Cerebellar nuclear complex (tissue), 1 donor: ENCODE results near the gene CST9.
"Not testable (repeated sequence)": the region's sequence is repeated elsewhere in the genome, so short reads cannot be mapped to it uniquely, and the experiment has no call there.

Experiments
- DNase-seq, 2 experiments: peaks; one replicate each; lab custom pipeline; 2025; lab: John Stamatoyannopoulos, UW

The CST9 gene

DNA sequence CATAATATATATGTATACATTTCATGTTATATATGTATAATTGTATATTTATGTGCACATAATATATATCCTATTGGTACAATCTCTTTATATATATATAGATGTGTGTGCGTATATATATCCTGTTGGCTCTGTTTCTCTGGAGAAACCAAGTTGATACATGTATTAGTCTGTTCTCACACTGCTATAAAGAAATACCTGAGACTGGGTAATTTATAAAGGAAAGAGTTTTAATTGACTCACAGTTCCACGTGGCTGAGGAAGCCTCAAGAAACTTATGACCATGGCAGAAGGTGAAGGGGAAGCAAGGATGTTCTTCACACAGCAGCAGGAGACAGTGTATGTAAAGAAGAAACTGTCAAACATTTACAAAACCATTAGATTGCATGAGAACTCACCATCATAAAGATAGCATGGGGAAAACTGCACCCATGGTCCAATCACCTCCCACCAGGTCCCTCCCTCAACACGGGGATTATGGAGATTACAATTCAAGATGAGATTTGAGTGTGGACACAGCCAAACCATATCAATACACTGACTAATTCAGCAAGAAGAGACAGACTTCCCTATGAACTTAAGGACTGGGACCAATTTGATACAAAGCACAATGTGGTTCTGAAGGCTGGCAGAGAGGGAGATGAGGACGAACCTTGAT lies 18.1 kb upstream of the CST9 start:
- DNase-seq: no peak

DNA sequence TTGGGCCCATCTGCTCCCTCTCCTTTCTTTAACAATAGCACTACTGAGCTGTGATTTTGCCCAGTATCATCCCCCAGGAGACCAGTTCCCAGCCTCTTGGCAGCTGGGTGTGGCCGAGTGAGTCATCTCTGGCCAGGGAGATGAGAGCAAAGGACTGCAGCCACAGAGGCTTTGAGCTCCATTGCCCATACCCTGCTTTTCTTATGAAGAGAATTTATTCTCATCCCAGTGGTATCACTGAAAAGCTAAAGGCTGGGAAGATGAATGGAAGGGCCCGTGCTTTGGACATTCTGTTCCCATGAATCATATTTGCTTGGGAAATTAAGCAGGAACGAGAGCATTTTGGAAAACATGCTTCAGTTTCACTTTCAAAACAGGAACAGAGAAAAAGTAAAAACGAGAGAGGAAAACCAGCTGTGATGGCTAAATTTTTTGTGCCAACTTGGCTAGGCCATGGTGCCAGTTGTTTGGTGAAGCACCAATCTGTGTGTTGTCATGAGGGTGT lies 17.2 kb upstream of the CST9 start:
- no peak for DNase-seq

DNA sequence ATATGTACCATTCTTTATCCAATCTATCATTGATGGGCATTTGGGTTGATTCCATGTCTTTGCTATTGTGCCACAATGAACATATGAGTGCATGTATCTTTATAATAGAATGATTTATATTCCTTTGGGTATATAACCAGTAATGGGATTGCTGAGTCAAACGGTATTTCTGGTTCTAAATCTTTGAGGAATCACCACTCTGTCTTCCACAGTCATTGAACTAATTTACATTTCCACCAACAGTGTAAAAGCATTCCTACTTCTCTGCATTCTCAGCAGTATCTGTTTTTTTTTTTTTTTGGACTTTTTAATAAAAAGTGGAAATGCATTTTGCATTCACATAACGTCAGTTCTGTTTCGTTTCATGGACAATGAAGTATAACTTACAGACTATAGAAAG lies 16.7 kb upstream of the CST9 start:
- DNase-seq: not testable (repeated sequence)

DNA sequence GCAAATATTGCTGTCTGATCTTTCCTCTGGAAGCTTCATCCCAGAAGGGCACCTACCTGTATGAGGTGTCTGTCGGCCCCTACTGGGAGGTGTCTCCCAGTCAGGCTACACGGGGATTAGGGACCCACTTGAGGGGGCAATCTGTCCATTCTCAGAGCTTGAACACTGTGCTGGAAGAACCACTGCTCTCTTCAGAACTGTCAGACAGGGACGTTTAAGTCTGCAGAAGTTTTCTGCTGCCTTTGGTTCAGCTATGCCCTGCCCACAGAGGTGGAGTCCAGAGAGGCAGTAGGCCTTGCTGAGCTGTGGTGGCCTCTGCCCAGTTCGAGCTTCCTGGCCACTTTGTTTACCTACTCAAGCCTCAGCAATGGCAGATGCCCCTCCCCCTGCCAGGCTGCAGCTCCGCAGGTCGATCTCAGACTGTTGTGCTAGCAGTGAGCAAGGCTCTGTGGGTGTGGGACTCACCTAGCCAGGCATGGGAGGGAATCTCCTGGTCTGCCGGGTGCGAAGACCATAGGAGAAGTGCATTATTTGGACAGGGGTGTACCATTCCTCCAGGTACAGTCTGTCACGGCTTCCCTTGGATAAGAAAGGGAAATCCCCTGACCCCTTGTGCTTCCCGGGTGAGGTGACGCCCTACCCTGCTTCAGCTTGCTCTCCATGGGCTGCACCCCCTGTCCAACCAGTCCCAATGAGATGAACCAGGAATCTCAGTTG lies 15.1 kb upstream of the CST9 start:
- DNase-seq: not testable (repeated sequence)

DNA sequence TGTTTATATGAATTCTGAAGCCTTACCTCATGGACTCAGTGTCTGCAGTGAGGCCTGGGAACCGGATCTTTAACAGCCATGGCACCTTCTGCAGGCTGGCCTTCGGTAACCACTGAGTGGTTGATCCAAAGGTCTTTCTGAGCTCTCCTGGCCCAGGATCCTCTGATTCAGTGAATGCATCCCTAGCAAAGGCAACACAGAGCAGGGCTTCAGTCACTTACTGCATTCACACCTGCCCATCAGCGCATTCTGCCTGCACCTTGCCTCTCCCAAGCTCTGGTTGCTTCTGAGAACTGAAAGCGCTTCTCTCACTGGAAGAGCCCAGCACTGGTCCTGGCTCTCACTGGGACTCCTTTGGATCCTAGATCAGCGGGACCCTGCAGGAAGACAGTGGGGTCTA lies 8.4 kb upstream of the CST9 start:
- no peak for DNase-seq

DNA sequence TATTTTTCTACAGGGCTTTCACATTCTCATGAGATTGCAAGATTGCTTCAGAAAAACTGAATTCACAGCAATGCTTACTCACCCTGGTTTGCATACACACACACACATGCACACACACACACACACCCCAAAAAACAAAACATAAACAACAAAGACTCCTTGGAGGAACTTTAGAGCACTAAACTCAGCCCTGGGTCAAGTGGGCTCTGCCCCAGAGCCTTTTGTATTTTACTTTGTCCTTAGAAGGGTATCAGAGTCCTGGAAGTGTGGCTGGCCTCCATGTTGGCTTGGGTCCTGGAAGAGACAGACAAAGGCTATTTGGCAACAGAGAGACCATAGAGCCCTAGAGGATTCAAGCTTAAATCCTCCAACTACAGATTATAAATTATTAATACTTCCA lies 8.0 kb upstream of the CST9 start:
- DNase-seq: no peak

DNA sequence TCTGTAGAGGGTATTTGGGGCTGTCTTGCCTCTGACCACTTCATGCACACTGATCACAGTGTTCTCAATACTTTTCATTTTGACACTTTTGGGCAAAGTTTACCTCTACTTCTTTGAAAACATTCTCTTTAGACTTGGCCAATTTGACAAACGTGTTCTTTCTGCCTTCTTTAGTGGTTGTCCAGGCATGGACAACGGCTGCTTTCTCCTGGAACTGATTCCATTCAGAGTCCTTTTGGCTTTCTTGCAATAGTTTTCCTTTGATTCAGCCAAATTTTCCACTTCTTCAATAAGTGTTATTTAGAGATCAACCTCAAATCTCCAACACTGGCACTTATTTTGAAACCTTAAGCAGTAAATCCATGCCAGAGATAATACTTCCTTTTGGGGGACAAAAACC lies 6.7 kb upstream of the CST9 start:
- DNase-seq: no peak

DNA sequence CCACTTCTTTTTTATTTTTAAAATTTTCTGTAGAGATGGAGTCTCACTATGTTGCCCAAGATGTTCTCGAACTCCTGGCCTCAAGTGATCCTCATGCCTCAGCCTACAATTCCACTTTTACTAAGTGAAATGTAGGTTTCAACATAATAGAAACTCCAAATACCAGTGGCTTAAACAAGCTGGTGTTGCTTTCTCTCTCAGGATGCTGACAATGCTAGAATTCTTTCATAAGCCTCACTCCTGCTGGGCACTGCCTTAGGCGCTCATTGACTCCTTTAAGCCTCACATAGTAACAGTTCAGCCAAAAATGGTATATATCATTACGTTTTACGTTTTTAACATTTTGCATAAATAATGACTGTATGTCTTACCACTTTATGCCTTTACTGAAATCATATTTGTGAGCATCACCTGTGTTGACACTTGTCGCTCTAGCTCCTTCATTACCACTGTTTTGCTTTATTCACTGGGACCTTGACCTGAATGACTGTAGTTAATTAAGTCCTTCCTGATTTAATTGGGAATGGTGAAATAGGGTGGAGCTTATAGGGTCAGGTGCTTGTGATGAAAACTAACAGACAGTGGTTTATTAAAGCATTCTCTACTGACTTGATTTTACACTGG lies 3.9 kb upstream of the CST9 start:
- DNase-seq: no peak

DNA sequence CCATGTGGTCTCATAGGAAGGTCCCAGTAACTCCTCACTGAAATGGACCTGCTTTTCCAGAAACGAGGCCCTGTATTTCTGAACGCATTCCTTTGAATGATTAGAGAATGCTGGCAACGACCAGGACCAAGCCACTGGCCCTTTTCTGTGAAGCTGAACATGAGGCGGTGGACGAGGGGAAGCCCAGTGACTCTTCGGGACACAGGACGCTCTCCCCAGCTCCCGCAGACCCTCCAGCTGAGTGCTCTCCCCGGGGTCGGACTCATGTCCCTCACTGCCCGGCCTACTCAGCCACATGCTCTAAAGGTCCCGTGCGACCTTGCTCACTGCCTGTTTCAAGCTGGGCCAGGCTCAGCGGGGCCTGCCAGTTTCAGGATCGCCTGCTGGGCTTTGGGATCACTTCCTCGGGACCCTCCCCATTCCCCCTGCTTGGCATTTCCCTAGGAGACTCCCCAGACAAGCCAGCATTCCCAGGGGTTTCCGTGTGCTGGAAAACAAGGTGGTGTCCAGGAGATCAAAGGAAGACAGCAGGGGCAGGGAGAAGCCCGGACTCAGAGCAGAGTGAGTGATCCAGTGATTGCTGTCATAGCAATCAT lies 2.6 kb upstream of the CST9 start:
- no peak for DNase-seq

DNA sequence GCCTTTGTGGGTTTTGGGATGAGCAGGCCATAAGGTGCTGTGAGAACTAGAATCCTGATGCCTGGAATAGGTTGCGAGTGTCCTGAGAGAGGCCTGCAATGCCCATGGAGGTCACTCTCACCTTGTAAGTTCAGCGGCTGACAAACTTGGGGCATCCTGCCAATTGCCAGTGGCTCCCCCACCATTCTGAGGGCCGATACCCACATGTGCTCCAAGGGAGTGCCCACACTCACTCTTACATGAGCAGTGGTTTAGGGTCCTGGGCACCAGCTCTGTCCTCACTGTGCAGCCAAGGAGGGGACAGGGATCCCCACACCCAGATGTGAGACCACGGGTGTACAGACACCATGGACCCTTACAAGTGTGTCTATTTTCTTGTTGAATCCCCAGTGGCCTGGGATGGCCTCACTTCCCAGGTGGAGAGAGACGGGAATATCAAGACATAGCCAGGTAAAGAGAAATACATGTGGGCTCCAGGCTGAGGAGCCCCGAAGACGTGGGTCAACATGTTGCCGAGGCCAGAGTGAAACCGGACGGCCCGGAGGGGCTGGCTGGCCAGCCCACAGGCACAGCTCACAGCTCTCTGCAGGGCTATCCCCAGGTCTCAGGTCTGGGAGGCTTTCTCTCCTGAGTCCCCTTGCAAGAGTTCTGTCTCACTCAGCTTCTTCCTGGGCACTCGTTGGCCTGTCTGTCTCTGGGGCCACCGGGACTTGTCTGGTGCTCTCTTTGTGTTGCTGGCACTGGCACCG lies 2.0 kb upstream of the CST9 start:
- no peak for DNase-seq

DNA sequence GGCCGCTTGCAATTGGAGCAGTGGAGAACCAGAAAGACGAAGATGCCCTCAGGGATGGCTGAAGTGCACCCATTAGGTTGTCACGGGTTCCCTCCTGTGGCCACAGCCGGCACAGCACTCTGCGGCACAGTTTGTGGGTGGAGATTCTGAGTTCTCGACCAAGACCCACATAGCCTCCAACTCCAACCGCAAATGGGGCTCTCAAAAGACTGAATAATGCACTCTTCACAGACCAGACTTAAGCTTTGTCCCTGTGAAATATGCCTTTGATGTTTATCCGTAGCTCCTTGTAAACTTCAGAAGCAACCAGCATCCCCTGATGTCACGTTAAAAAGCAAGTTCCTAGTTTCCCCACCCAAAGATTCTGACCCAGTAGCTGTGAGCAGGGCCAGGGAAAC lies 934 bp upstream of the CST9 start:
- DNase-seq: peak in 1 of 2 experiments; percentile 42

DNA sequence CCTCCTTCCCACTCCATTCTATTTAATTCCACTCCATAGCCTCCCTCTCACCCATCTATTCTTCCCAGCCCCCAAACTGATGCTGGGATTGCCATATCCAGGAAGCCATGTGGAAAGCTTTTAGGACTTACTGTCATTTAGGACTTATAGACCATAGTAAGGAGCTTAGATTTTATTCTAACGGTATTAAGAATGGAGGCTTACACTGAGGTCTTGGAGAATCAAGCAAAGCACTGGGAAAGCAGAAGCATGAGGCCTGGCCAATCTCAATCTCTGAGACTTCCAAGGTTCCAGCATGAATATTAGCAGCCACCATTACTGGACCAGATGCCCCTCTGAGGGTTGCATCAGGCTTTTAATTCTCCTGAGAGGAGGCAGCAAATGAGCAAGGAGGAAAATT lies 1.4 kb downstream of the CST9 start:
- no peak for DNase-seq

DNA sequence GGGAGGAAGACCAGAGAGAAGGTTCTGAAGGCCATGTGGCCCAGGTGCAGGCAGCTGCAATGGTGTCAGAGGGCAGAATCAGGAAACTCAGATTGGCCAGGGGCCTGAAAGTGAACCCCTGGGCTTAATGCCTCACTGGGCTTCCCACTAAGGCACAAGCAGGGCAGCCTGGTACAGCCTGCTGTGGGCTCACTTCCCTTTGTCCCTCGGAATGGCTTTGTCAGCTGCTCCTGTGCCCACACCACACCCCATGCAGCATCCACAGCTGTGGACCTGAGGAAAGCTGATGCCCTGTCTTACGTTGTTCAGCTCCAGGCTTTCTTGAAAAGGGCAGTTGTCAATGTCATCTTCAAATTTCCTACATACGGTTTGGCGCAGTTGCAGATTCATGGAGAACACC lies 2.4 kb downstream of the CST9 start:
- DNase-seq: no peak

DNA sequence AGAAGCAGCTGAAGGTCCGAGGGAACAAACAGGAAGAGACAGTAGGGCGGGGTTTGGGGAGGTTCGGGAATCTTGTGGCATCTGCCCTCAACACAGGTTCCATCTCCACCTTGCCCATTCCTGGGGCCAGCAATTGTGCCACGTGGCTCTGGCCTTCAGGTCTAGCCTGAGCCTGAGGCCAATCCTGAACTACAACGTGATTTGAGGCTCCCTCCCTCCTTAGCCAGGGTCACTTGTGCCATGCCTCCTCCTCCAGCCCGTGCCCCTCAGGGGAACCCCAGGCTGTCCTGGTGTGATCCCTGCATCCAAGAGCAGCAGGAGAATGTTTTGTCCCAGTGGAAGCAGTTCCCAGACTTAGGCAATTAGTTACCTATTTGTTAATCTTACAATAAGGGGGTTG lies 3.0 kb downstream of the CST9 start:
- no peak for DNase-seq

DNA sequence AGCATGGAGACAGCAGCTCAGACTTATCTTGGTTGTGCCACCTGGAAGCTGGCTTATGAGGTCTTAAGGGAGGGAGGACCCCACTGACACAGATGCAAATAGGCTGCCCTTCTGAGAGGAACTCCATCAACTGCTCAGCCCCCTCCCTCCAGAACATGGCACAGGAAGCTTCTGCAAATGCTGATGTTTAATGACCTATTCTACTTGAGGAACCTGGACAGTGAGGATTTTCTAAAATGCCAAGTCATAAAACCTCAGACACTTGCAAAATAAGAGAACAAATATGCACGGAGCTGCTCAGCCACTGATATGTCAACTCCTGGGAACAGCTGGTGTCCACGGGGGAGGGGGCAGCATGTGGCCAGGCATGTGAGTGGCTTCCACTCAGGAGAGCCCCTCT lies 3.5 kb downstream of the CST9 start:
- DNase-seq: no peak

DNA sequence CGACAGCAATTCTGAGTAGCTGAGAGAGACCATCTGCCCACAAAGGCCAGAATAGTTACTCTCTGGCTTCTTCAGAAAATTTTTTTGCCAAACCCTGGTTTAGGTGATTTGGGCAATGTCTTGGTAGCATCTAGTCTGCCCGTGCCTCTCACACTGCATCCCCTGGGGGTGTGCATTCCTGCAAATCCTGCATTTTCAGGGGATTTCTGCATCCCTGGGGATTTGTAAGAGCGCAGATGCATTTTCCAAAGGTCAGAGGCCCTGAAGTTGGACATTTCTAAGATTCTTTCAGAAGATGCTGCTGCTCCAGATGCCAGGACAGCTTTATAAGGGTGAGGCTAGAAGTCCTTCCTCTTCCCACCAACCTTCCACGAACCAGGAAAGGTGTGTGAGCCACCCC lies 4.0 kb downstream of the CST9 start:
- DNase-seq: no peak

DNA sequence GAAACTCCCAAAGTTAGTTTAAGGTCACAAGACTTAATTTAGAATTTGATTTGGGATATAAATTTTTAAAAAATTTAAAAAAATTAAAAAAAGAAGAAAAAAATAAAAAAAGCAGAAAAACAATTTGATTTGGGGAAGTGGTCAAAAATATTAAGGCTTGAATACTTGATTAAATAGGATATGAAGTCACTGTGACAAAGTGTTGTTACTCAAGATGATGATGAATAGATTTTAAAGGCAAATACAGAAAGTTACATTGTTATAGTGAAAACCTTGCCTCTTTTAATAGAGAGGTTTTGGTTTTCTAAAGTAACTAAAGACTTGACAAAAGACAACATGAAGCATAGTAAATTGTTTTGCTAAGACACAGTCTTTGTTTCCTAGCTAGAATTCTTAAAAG lies 7.2 kb downstream of the CST9 start:
- no peak for DNase-seq

DNA sequence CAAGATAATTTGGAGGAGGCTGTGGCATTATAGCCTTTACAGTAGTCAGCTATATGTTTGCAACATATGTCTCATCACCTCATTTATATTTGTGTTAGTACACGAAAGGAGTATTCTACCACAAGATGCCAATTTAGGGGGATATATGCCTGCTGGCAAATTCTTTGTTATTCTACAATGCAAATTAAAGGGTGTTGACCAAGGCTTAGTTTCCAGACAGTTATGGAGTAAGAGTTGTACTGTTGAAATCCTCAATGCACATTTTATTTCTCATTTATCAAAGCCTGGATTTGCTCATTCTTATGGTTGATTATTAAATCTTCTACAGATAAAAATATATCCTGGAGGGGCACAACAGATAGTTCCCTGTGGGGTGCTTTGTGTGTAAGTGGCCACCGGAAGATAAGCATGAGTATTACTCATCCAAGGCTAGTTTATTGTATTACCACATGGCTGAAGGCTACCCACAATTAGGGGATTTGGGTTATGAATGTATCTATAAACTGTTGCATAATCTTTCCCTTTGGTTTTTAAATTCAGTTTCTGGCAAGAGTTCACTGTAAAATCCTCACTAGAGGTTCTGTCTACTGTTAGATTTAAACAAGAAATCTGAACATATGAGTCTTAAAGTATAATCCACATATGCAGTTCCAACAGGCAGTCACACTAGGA lies 9.0 kb downstream of the CST9 start:
- no peak for DNase-seq

DNA sequence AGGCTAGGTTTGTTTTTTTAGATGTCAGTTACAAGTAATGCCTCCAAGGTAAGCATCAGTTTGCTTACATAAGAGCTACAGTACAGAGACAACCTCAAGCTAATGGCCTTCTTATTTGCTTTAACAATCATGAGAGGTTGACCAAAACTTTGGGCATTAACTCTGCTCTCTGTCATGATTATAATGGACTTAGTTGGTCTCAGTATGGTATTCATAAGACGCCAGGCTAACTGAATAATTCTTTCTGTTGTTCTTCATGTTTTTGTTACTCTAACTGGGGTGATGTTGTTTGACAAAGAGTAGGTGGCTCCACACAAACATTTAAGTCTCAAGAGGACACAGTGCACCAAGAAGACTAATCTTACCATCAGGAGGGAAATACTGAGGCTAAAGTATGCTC lies 9.8 kb downstream of the CST9 start:
- no peak for DNase-seq

DNA sequence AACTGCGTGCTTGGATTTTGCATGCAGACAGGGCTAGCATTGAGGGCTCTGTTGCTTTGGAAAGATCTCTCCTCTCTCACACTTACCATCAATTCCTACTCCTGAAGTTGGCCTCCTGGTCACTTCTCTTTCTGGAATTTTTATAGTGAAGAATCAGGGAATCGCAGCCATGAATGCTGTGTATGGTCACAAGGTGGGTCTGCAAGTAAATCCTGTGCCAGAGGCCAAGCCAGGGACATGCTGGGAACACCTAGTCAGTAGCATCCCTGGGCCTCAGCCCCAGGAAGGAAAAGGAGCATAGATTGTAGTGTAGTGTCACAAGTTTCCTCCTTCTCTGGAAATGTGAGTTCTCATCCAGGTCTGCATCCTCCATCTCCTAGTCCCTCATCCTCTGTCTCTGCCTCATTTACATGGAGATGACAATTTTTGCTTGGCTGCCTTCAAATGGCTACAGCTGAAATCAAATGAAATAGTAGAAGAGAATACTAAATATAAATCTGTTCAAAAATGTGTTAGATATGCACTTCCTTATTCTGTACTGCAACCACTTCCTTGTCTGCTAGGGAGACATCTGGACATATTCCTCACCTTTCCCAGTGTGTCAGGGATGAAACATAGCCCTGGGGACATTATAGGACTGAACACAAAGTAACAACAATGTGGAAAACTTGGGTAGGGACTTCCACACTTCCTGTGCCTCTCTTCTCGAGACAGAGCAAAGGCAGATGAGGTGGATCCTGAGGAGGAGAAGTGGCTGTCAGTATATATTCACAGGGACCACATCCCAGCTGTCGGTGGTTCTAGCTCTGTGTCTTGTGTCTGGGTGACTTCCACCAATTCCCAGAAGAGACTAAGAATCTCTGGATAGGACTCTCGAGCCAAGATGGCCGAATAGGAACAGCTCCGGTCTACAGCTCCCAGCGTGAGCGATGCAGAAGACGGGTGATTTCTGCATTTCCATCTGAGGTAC lies 17.0 kb downstream of the CST9 start:
- DNase-seq: no peak
